GM23338 (cell line): ENCODE data around the gene BLM. TPM values are rescaled to one million over a fixed set of nuclear protein-coding genes. Genes with fewer than 3 reads are reported as not detected.

Experiments used
- ATAC-seq: fragments of 200-7000 bp; cut with Tn5 transposase; 3 replicates; pipeline ENCODE4 v1.9.1; 2020
- DNase-seq: peaks from one replicate; pipeline ENCODE4 v3.0.0-alpha.2; 2015; ENCODE audit warnings: low spot score
- H2AFZ ChIP-seq: fragments of 200-600 bp; sonication (generic); 2 replicates; pipeline ENCODE4 v1.8.0; 2016; ENCODE audit warnings: antibody characterized with exemption, mild to moderate bottlenecking, moderate library complexity
- H3F3A ChIP-seq: fragments of 200-600 bp; sonication (generic); replicated peaks from 2 replicates; pipeline ENCODE4 v1.8.0; 2017; ENCODE audit warnings: antibody characterized with exemption, mixed run types, low read depth
- H3K27ac ChIP-seq: fragments of 200-600 bp; sonication (generic); 2 replicates; pipeline ENCODE4 v1.6.1; 2016; ENCODE audit warnings: low read depth
- H3K27me3 ChIP-seq: fragments of 200-600 bp; sonication (generic); 2 replicates; pipeline ENCODE4 v1.8.0; 2016; ENCODE audit warnings: mild to moderate bottlenecking, mixed run types, moderate library complexity; ENCODE audit not compliant: insufficient read depth
- H3K36me3 ChIP-seq: fragments of 200-600 bp; sonication (generic); 2 replicates; pipeline ENCODE4 v1.8.0; 2016; ENCODE audit warnings: mild to moderate bottlenecking; ENCODE audit not compliant: insufficient read depth
- H3K4me1 ChIP-seq: fragments of 200-600 bp; sonication (generic); 2 replicates; pipeline ENCODE4 v1.8.0; 2016; ENCODE audit warnings: mild to moderate bottlenecking, moderate library complexity; ENCODE audit not compliant: insufficient read depth
- H3K4me2 ChIP-seq: fragments of 200-600 bp; sonication (generic); 2 replicates; pipeline ENCODE4 v1.7.1; 2017; ENCODE audit warnings: mixed run types
- H3K4me3 ChIP-seq: fragments of 200-600 bp; sonication (generic); 2 replicates; pipeline ENCODE4 v1.6.1; 2016; ENCODE audit warnings: mixed run types
- H3K79me2 ChIP-seq: fragments of 200-600 bp; sonication (generic); replicated peaks from 2 replicates; pipeline ENCODE4 v1.8.0; 2017; ENCODE audit warnings: mild to moderate bottlenecking; ENCODE audit not compliant: insufficient read depth
- H3K9me2 ChIP-seq: fragments of 200-600 bp; sonication (generic); 2 replicates; pipeline ENCODE4 v1.8.0; 2017; ENCODE audit not compliant: insufficient read depth
- H4K20me1 ChIP-seq: fragments of 200-600 bp; sonication (generic); replicated peaks from 2 replicates; pipeline ENCODE4 v1.8.0; 2017; ENCODE audit warnings: mild to moderate bottlenecking; ENCODE audit not compliant: insufficient read depth
- H3K27ac Mint-ChIP-seq: 2 replicates; pipeline ENCODE4 v1.8.0; 2020; ENCODE audit warnings: inconsistent platforms, mild to moderate bottlenecking, moderate library complexity, mixed read lengths
- H3K27me3 Mint-ChIP-seq: 3 replicates; pipeline ENCODE4 v1.8.0; 2022; ENCODE audit warnings: low read depth, mild to moderate bottlenecking, moderate library complexity, mixed read lengths, inconsistent platforms; ENCODE audit not compliant: insufficient read depth, poor library complexity
- H3K36me3 Mint-ChIP-seq: 3 replicates; pipeline ENCODE4 v1.8.0; 2021; ENCODE audit warnings: low read depth, mild to moderate bottlenecking, inconsistent platforms, moderate library complexity, mixed read lengths
- H3K4me1 Mint-ChIP-seq: 3 replicates; pipeline ENCODE4 v1.8.0; 2020; ENCODE audit warnings: mild to moderate bottlenecking, inconsistent platforms, mixed read lengths
- H3K4me3 Mint-ChIP-seq: 3 replicates; pipeline ENCODE4 v1.8.0; 2021; ENCODE audit warnings: moderate library complexity, mild to moderate bottlenecking, inconsistent platforms, mixed read lengths
- H3K9me3 Mint-ChIP-seq: 3 replicates; pipeline ENCODE4 v1.8.0; 2020; ENCODE audit warnings: moderate library complexity, mild to moderate bottlenecking, inconsistent platforms, mixed read lengths
- CREB1 ChIP-seq: fragments of 250-450 bp; sonication (Bioruptor Pico); IDR thresholded peaks from 2 replicates; pipeline ENCODE4 v1.5.0; 2020; ENCODE audit warnings: low read depth, mild to moderate bottlenecking, moderate library complexity
- CTCF ChIP-seq, 2 experiments: fragments of 200-600 bp in 1 of 2; sonication (generic) in 1 of 2; conservative IDR thresholded peaks; 2 replicates each; pipeline versions ENCODE4 v1.5.1 to v1.6.1; 2016 to 2017; ENCODE audit warnings: antibody characterized with exemption in 2 of 2, low read depth in 2 of 2, mild to moderate bottlenecking in 2 of 2, moderate library complexity in 1 of 2
- EZH2 ChIP-seq: fragments of 200-600 bp; sonication (generic); IDR thresholded peaks from one replicate; pipeline ENCODE4 v1.8.0; 2017; ENCODE audit warnings: antibody characterized with exemption, mild to moderate bottlenecking, low read depth; ENCODE audit not compliant: unreplicated experiment
- EZH2phosphoT487 ChIP-seq: fragments of 200-600 bp; sonication (generic); IDR thresholded peaks from one replicate; pipeline ENCODE4 v1.8.1; 2018; ENCODE audit warnings: antibody characterized with exemption; ENCODE audit not compliant: unreplicated experiment
- JUNB ChIP-seq: IDR thresholded peaks from one replicate; pipeline ENCODE4 v1.6.1; 2016; ENCODE audit warnings: antibody characterized with exemption; ENCODE audit not compliant: unreplicated experiment
- NANOG ChIP-seq: IDR thresholded peaks from 2 replicates; pipeline ENCODE4 v1.6.1; 2016; ENCODE audit warnings: antibody characterized with exemption, borderline replicate concordance
- POLR2AphosphoS5 ChIP-seq: IDR thresholded peaks from 2 replicates; pipeline ENCODE4 v1.6.1; 2016; ENCODE audit warnings: antibody characterized with exemption, low read depth
- REST ChIP-seq: IDR thresholded peaks from one replicate; pipeline ENCODE4 v1.6.1; 2018; ENCODE audit warnings: antibody characterized with exemption; ENCODE audit not compliant: unreplicated experiment
- STAT1 ChIP-seq: IDR thresholded peaks from one replicate; pipeline ENCODE4 v1.6.1; 2016; ENCODE audit warnings: antibody characterized with exemption; ENCODE audit not compliant: unreplicated experiment
- ZNF114 ChIP-seq: fragments of 250-450 bp; sonication (Bioruptor Pico); IDR thresholded peaks from 2 replicates; pipeline ENCODE4 v1.5.0; 2020; ENCODE audit warnings: mild to moderate bottlenecking, moderate library complexity
- ZNF331 ChIP-seq: fragments of 250-450 bp; sonication (Bioruptor Pico); IDR thresholded peaks from 2 replicates; pipeline ENCODE4 v1.5.0; 2020; ENCODE audit warnings: low read depth, mild to moderate bottlenecking, moderate library complexity
- polyA plus RNA-seq: library from polyadenylated mRNA; unstranded; fragments of >200 nt; fragmentation: Nextera tagmentation; extraction: Ambion mirVana; gene quantifications from 2 replicates; pipeline ENCODE4 v1.2.1, GENCODE V29; 2016
- total RNA-seq: library from RNA; depleted of rRNA; stranded (reverse); fragments of >200 nt; shearing (Covaris generic); gene quantifications from 2 replicates; pipeline ENCODE4 v1.2.3, GENCODE V29; 2014
- TF ChIP-seq, protein P1 (sequence below): IDR thresholded peaks from 2 replicates; pipeline ENCODE4 v1.6.1; 2016; ENCODE audit warnings: antibody characterized with exemption
- TF ChIP-seq, protein P2 (sequence below): fragments of 250-450 bp; sonication (Bioruptor Pico); IDR thresholded peaks from 2 replicates; pipeline ENCODE4 v1.5.0; 2020; ENCODE audit warnings: mild to moderate bottlenecking, moderate library complexity

The BLM gene
- total and polyA plus RNA-seq, 2 experiments from 2014 or later, result 43.1 to 43.3 TPM

GRCh38 chr15:90749754-90750153 is 32.6 kb downstream of the BLM start:
- no peak overlapping the region; the same call in 1 of the 2 replicates for H3K27ac ChIP-seq
- Mint-ChIP-seq H3K27ac (peak overlapping the region; percentile 82; the same call in 1 of the 2 replicates), H3K9me3 (no peaks in the 10 kb centered on the region), H3K4me3 (no peak overlapping the region), H3K4me1 (peaks cover 16% of the 10 kb centered on the region; the same call in 2 of the 3 replicates), H3K27me3 (no peaks in the 10 kb centered on the region), H3K36me3 (peaks cover 31% of the 10 kb centered on the region; the same call in 2 of the 3 replicates)
- TF ChIP-seq EZH2phosphoT487 (no peak), EZH2 (no peak), REST (no peak), POLR2AphosphoS5 (no peak), STAT1 (no peak), ZNF331 (CRISPR knock-in tag) (no peak), CTCF (conservative IDR thresholded peaks at IDR 0.05; ENCODE audit: low read depth in 2 of 2) (no peak), JUNB (no peak), ZNF114 (no peak), CREB1 (CRISPR knock-in tag) (no peak), NANOG (no peak)
- TF ChIP-seq, protein P1, sequence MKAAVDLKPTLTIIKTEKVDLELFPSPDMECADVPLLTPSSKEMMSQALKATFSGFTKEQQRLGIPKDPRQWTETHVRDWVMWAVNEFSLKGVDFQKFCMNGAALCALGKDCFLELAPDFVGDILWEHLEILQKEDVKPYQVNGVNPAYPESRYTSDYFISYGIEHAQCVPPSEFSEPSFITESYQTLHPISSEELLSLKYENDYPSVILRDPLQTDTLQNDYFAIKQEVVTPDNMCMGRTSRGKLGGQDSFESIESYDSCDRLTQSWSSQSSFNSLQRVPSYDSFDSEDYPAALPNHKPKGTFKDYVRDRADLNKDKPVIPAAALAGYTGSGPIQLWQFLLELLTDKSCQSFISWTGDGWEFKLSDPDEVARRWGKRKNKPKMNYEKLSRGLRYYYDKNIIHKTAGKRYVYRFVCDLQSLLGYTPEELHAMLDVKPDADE, result no peak
- TF ChIP-seq, protein P2, sequence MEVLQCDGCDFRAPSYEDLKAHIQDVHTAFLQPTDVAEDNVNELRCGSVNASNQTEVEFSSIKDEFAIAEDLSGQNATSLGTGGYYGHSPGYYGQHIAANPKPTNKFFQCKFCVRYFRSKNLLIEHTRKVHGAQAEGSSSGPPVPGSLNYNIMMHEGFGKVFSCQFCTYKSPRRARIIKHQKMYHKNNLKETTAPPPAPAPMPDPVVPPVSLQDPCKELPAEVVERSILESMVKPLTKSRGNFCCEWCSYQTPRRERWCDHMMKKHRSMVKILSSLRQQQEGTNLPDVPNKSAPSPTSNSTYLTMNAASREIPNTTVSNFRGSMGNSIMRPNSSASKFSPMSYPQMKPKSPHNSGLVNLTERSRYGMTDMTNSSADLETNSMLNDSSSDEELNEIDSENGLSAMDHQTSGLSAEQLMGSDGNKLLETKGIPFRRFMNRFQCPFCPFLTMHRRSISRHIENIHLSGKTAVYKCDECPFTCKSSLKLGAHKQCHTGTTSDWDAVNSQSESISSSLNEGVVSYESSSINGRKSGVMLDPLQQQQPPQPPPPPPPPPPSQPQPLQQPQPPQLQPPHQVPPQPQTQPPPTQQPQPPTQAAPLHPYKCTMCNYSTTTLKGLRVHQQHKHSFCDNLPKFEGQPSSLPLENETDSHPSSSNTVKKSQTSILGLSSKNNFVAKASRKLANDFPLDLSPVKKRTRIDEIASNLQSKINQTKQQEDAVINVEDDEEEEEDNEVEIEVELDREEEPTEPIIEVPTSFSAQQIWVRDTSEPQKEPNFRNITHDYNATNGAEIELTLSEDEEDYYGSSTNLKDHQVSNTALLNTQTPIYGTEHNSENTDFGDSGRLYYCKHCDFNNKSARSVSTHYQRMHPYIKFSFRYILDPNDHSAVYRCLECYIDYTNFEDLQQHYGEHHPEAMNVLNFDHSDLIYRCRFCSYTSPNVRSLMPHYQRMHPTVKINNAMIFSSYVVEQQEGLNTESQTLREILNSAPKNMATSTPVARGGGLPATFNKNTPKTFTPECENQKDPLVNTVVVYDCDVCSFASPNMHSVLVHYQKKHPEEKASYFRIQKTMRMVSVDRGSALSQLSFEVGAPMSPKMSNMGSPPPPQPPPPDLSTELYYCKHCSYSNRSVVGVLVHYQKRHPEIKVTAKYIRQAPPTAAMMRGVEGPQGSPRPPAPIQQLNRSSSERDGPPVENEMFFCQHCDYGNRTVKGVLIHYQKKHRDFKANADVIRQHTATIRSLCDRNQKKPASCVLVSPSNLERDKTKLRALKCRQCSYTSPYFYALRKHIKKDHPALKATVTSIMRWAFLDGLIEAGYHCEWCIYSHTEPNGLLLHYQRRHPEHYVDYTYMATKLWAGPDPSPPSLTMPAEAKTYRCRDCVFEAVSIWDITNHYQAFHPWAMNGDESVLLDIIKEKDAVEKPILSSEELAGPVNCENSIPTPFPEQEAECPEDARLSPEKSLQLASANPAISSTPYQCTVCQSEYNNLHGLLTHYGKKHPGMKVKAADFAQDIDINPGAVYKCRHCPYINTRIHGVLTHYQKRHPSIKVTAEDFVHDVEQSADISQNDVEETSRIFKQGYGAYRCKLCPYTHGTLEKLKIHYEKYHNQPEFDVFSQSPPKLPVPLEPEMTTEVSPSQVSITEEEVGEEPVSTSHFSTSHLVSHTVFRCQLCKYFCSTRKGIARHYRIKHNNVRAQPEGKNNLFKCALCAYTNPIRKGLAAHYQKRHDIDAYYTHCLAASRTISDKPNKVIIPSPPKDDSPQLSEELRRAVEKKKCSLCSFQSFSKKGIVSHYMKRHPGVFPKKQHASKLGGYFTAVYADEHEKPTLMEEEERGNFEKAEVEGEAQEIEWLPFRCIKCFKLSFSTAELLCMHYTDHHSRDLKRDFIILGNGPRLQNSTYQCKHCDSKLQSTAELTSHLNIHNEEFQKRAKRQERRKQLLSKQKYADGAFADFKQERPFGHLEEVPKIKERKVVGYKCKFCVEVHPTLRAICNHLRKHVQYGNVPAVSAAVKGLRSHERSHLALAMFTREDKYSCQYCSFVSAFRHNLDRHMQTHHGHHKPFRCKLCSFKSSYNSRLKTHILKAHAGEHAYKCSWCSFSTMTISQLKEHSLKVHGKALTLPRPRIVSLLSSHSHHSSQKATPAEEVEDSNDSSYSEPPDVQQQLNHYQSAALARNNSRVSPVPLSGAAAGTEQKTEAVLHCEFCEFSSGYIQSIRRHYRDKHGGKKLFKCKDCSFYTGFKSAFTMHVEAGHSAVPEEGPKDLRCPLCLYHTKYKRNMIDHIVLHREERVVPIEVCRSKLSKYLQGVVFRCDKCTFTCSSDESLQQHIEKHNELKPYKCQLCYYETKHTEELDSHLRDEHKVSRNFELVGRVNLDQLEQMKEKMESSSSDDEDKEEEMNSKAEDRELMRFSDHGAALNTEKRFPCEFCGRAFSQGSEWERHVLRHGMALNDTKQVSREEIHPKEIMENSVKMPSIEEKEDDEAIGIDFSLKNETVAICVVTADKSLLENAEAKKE, result no peak
- H3K9me2 ChIP-seq, result no peaks in the 10 kb centered on the region
- no peak for ATAC-seq
- H3F3A ChIP-seq, result no peaks in the 10 kb centered on the region
- peak; percentile 9 for DNase-seq
- H3K36me3 ChIP-seq, result peaks cover 15% of the 10 kb centered on the region; the same call in 1 of the 2 replicates
- no peak overlapping the region for H3K4me3 ChIP-seq
- no peaks in the 10 kb centered on the region for H3K27me3 ChIP-seq
- H2AFZ ChIP-seq, result no peak overlapping the region
- H3K79me2 ChIP-seq, result peaks cover 29% of the 10 kb centered on the region
- H3K4me2 ChIP-seq, result no peak overlapping the region
- H4K20me1 ChIP-seq, result peaks cover 9% of the 10 kb centered on the region; the same call in 1 of the 2 replicates
- peaks cover 9% of the 10 kb centered on the region; the same call in 1 of the 2 replicates for H3K4me1 ChIP-seq
